ENCODE data around the gene ADIG. TPM values are rescaled to one million over a fixed set of nuclear protein-coding genes. Genes with fewer than 3 reads are reported as not detected.

The ADIG gene
- not detected in 2 replicates for polyA plus RNA-seq

GRCh38 chr20:38581013-38581412 lies at the start of gene ADIG:
TSS of gene ADIG (plus strand) at chr20:38581197. CDS start at chr20:38581251, 54 bp downstream.

GRCh38 chr20:38601216-38602184 lies 20.5 kb downstream of the ADIG start, which contains the start of gene ARHGAP40:
TSS of gene ARHGAP40 (plus strand) at chr20:38601809.

Other genes with a start within 250 kb of the ADIG start
- gene LBP, start 234.7 kb upstream of the ADIG start, polyA plus RNA-seq: not detected in 2 replicates
- 20.0 and 41.2 TPM in 2 replicates for gene SNHG17, start 145.9 kb upstream of the ADIG start, polyA plus RNA-seq
- gene RALGAPB, start 108.4 kb upstream of the ADIG start, polyA plus RNA-seq: 15.5 and 19.8 TPM in 2 replicates
- gene ARHGAP40, start 20.6 kb downstream of the ADIG start, polyA plus RNA-seq: 0.24 TPM in 1 of 2 replicates, not detected in the other
- 15.8 and 29.4 TPM in 2 replicates for gene SLC32A1, start 143.3 kb downstream of the ADIG start, polyA plus RNA-seq
- 2.1 TPM in 1 of 2 replicates, not detected in the other for gene ACTR5, start 167.3 kb downstream of the ADIG start, polyA plus RNA-seq
- gene PPP1R16B, start 224.5 kb downstream of the ADIG start, polyA plus RNA-seq: 5.2 and 7.0 TPM in 2 replicates

Data from Purkinje cell (primary cell).